ENCODE data around the gene CLNK.
A peak's percentile ranks its signal among the peaks of the same experiment; 100 is the strongest.
"Not testable (repeated sequence)": the region's sequence is repeated elsewhere in the genome, so short reads cannot be mapped to it uniquely, and the experiment has no call there.

CLNK gene

DNA sequence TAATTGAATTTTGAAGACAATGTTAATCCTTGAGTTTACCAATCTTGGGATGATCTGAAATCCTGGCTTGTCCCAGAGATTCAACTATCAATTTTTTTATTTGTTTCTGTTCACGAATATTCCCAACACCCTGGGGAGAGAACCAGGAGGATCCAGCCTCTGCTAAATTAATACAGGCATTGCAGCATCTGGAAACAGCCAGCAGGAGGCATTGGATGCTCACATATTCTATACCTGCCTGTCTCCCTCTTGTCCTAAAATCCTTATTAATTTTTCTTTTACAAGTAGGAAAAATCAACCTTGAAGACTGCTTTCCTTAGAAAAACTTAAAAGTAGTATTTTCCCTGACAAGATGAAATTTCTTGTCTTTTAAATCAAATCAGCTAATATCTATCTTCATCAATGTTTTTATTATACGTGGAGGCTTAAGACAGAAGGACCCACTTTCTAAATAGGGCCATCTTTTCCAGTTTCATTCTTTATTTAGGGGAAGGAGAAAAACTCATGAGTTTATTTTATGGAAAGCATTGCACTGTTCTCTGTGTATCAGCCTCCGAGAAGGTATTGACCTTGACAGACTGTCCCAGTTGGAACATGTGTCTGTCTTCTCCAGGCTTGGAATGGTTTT lies 102.4 kb downstream of the CLNK start:
- H3K4me3 ChIP-seq (ENCODE audit: low read depth, low read length): no peak overlapping the region
- TF ChIP-seq, protein P1, sequence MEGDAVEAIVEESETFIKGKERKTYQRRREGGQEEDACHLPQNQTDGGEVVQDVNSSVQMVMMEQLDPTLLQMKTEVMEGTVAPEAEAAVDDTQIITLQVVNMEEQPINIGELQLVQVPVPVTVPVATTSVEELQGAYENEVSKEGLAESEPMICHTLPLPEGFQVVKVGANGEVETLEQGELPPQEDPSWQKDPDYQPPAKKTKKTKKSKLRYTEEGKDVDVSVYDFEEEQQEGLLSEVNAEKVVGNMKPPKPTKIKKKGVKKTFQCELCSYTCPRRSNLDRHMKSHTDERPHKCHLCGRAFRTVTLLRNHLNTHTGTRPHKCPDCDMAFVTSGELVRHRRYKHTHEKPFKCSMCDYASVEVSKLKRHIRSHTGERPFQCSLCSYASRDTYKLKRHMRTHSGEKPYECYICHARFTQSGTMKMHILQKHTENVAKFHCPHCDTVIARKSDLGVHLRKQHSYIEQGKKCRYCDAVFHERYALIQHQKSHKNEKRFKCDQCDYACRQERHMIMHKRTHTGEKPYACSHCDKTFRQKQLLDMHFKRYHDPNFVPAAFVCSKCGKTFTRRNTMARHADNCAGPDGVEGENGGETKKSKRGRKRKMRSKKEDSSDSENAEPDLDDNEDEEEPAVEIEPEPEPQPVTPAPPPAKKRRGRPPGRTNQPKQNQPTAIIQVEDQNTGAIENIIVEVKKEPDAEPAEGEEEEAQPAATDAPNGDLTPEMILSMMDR (IDR thresholded peaks at IDR 0.05; ENCODE audit: low read depth, low read length): peak; percentile 87

GRCh38 chr4:10581022-10581421 lies 103.5 kb downstream of the CLNK start:
- H3K4me3 ChIP-seq (ENCODE audit: low read depth, low read length): no peak overlapping the region
- TF ChIP-seq, protein P1 (IDR thresholded peaks at IDR 0.05; ENCODE audit: low read depth, low read length): no peak

DNA sequence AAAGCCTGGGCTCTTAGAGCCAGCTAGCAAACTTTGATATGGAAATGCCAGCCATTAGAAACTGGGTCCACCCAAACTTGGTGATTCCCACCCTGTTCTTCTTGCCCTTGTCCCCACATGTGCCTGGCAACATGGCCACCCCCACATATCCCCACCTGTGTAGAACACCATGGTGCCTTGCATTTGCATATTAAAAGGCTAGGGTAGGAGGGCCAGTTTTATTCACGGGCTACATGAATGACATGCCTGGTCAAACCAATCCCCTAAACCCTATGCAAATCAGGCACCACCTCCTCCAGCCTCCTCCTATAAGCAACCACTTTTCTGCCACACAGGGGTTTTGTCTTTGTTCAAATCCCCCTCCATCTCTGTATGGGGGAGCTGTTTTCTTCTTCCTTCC lies 104.9 kb downstream of the CLNK start:
- TF ChIP-seq, protein P1 (IDR thresholded peaks at IDR 0.05; ENCODE audit: low read depth, low read length): no peak
- H3K4me3 ChIP-seq (ENCODE audit: low read depth, low read length): no peak overlapping the region

DNA sequence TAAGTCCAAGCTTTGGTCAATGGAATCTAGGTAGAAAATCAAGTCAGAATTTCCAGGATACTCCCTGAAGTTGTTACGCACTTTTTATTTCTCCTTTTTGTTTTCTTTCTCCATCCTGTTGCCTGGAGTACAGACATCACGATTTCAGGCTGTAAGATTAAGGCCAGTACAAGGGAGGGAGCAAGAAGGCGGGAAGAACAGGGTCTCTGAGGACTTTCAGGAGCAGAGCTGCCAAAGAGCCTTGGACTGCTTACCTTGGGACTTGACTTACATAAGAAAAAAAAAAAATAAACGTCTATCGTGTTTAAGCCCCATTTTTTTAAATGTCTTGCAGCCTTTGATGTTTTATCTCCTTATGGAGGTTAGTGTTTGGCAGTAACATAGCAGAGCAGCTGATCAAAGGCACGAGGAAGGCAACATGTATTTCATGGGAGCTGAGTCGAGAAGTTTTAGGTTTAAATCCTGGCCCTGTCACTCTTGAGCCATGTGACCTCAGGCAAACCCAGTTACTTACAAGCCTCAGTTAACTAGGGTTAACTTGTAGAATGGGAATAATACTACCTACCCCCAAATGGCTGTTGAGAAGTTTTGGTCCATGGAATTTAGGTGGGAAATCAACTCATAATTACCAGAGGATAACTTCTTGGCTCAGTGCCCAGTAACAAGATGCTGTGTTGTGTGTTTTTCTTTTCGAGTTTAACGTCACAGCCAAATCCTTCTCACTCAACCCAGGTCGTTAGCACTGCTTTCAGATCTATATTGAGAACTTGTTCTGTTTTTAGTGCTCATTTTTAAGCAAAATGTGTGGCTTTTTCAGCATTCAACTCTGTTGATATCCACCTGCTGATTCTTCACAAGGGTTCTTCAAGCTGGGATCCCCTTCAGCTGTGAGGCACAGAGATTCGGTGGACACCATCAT lies 106.8 kb downstream of the CLNK start:
- TF ChIP-seq, protein P1 (IDR thresholded peaks at IDR 0.05; ENCODE audit: low read depth, low read length): no peak

DNA sequence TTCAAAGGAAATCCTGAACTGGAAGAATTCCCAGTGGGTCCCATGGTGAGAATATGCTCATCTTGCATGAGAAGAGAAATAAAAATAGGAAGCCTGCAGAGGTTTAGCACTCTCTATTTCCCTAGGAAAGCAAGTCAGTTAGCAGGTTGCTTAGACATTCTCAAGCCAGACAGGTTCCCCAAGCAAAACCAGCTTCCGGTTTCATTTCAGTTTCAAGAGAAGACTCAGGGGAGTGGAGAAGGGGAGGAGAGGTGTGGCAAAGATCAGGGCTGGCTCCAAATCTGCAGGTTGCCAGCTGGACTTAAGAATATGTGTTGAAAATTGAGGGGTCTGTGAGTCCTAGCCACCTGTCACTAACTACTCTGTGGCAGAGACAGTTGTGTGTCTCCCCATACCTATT lies 107.5 kb downstream of the CLNK start:
- H3K4me3 ChIP-seq (ENCODE audit: low read depth, low read length): no peak overlapping the region
- TF ChIP-seq, protein P1 (IDR thresholded peaks at IDR 0.05; ENCODE audit: low read depth, low read length): no peak

More for the DNA sequence above, 106.8 kb downstream of the CLNK start:
- no peak overlapping the region for H3K4me3 ChIP-seq (ENCODE audit: low read depth, low read length)

- no peak overlapping the region for H3K4me3 ChIP-seq (ENCODE audit: low read depth, low read length)
- TF ChIP-seq, protein P1 (IDR thresholded peaks at IDR 0.05; ENCODE audit: low read depth, low read length): no peak
These were observed 108.3 kb downstream of the CLNK start for GRCh38 chr4:10576236-10576635.

DNA sequence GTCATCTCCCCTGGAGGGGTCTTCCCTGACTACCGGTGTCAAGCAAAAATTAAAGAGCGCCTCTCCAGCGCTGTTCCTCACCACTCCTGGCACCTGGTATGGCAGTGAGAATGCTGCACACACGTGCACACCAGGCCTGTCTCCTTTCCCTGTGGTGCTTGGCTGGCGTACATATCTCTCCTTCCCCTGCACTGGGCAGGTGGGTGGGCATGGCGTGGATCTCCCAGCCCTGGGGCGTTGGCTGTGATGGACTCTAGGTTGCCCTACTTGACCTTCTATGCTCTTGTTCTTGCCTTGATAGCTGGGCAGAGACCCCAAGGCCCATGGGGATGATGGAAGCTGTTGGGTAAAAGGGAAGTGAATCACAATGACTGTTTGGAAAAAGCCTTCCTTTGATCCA lies 109.2 kb downstream of the CLNK start:
- TF ChIP-seq, protein P1 (IDR thresholded peaks at IDR 0.05; ENCODE audit: low read depth, low read length): no peak
- no peak overlapping the region for H3K4me3 ChIP-seq (ENCODE audit: low read depth, low read length)

- not testable (repeated sequence) for H3K4me3 ChIP-seq (ENCODE audit: low read depth, low read length)
These were observed 110.0 kb downstream of the CLNK start for GRCh38 chr4:10574553-10574952.

All from WI38 (cell line).